Purkinje cell (primary cell): ENCODE results near the gene PHF21B. TPM values are rescaled to one million over a fixed set of nuclear protein-coding genes. Genes with fewer than 3 reads are reported as not detected.

Experiments used
- polyA plus RNA-seq: library from polyadenylated mRNA; unstranded; fragments of >200 nt; fragmentation: Nextera tagmentation; gene quantifications from 2 replicates; pipeline ENCODE4 v1.2.1, GENCODE V29; 2014

The PHF21B gene
- 1.8 and 3.3 TPM in 2 replicates for polyA plus RNA-seq

GRCh38 chr22:45009606-45010531, at the start of gene PHF21B:
Gene PHF21B (minus strand): TSS chr22:45010005. CDS start chr22:45009549, 456 bp downstream.

Other genes starting within 250 kb of the PHF21B start
- gene NUP50, start 153.9 kb upstream of the PHF21B start, polyA plus RNA-seq = 28.5 and 33.2 TPM in 2 replicates
- 3.0 and 13.0 TPM in 2 replicates for gene KIAA0930, start 230.9 kb upstream of the PHF21B start, polyA plus RNA-seq